Measurements from ENCODE around the gene HBS1L. TPM values are rescaled to one million over a fixed set of nuclear protein-coding genes. Genes with fewer than 3 reads are reported as not detected.

The HBS1L gene
- polyA plus RNA-seq, 3 donors: 16.0 to 48.9 (median 36.3) TPM

GRCh38 chr6:134937426-134937825 is 117.2 kb downstream of the HBS1L start:
- intact Hi-C loops (cut with micrococcal nuclease): loop anchor here (10.0 kb wide), 1 partner anchor 813 kb away; no protein-coding TSS in a partner anchor
- peaks cover 0 to 3% (median 1%) of the 10 kb centered on the region in 3 donors for H3K27me3 Mint-ChIP-seq (ENCODE audit: low read depth in 3 of 3)
- no peaks in the 10 kb centered on the region for H3K36me3 ChIP-seq (replicated peaks in 1 of 2; ENCODE audit: control insufficient read depth in 1 of 2, insufficient read depth in 2 of 2, low read length in 2 of 2)
- H2AFZ ChIP-seq (ENCODE audit: insufficient read depth, low read depth, low read length, poor library complexity, severe bottlenecking): no peak overlapping the region
- H3K27me3 ChIP-seq (ENCODE audit: control insufficient read depth in 2 of 2, insufficient read depth in 2 of 2, low read length in 2 of 2): no peaks in the 10 kb centered on the region
- no peak overlapping the region for H3K27ac ChIP-seq (ENCODE audit: low read depth in 1 of 2, low read length in 2 of 2)
- no peak for DNase-seq
- no peak overlapping the region for H3K4me2 ChIP-seq (replicated peaks; ENCODE audit: extremely low read depth, low read length, poor library complexity, severe bottlenecking)
- H3K36me3 Mint-ChIP-seq: no peaks in the 10 kb centered on the region
- no peak overlapping the region for H3K9ac ChIP-seq (ENCODE audit: insufficient read depth, low read length, poor library complexity, severe bottlenecking)
- H3K9me3 Mint-ChIP-seq: no peaks in the 10 kb centered on the region
- WGBS (ENCODE audit: insufficient coverage): 83% methylated on average over 1 of the region's 5 CpGs
- no peak overlapping the region for H3K4me3 Mint-ChIP-seq
- no peaks in the 10 kb centered on the region for H4K20me1 ChIP-seq (ENCODE audit: insufficient read depth, low read length)
- no peaks in the 10 kb centered on the region for H3K79me2 ChIP-seq (ENCODE audit: insufficient read depth, low read length)
- H3K9me3 ChIP-seq (replicated peaks in 1 of 2; ENCODE audit: control insufficient read depth in 1 of 2, insufficient read depth in 1 of 2, low read length in 2 of 2): no peaks in the 10 kb centered on the region
- no peaks in the 10 kb centered on the region for H3K4me1 Mint-ChIP-seq
- H3K4me1 ChIP-seq (ENCODE audit: control insufficient read depth in 1 of 2, insufficient read depth in 2 of 2, low read length in 2 of 2): no peaks in the 10 kb centered on the region
- no peak overlapping the region for H3K4me3 ChIP-seq (replicated peaks in 1 of 3; ENCODE audit: low read depth in 2 of 3, low read length in 3 of 3)
- TF ChIP-seq, protein P1, sequence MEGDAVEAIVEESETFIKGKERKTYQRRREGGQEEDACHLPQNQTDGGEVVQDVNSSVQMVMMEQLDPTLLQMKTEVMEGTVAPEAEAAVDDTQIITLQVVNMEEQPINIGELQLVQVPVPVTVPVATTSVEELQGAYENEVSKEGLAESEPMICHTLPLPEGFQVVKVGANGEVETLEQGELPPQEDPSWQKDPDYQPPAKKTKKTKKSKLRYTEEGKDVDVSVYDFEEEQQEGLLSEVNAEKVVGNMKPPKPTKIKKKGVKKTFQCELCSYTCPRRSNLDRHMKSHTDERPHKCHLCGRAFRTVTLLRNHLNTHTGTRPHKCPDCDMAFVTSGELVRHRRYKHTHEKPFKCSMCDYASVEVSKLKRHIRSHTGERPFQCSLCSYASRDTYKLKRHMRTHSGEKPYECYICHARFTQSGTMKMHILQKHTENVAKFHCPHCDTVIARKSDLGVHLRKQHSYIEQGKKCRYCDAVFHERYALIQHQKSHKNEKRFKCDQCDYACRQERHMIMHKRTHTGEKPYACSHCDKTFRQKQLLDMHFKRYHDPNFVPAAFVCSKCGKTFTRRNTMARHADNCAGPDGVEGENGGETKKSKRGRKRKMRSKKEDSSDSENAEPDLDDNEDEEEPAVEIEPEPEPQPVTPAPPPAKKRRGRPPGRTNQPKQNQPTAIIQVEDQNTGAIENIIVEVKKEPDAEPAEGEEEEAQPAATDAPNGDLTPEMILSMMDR (IDR thresholded peaks at IDR 0.05): no peak
- no peak overlapping the region for H3K27ac Mint-ChIP-seq

DNA sequence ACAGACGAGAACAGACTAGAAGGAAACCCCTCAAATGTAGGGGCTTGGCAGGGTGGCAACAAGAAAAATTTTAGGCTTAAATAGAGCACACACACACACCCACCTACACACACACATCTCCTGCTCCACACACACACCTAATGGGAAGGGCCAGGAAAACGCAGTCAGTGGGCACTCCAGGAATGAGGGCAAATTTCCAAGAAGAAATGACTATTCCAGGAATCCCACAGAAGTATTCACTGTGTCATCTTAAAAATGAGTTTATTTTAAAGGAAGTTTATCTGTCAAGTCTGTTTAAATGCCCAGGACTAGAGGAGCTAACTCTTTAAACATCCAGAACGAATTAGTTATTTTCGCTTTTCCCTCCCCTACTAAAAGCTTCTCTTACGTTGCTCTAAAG is 117.7 kb downstream of the HBS1L start:
- H3K4me3 Mint-ChIP-seq: no peak overlapping the region
- H3K27me3 ChIP-seq (ENCODE audit: control insufficient read depth in 2 of 2, insufficient read depth in 2 of 2, low read length in 2 of 2): no peaks in the 10 kb centered on the region
- H3K27me3 Mint-ChIP-seq (ENCODE audit: low read depth in 3 of 3): peaks cover 0 to 3% (median 1%) of the 10 kb centered on the region in 3 donors
- no peak overlapping the region for H3K4me2 ChIP-seq (replicated peaks; ENCODE audit: extremely low read depth, low read length, poor library complexity, severe bottlenecking)
- H4K20me1 ChIP-seq (ENCODE audit: insufficient read depth, low read length): no peaks in the 10 kb centered on the region
- H3K27ac Mint-ChIP-seq: no peak overlapping the region
- TF ChIP-seq, protein P1 (IDR thresholded peaks at IDR 0.05): no peak
- intact Hi-C loops (cut with micrococcal nuclease): loop anchor here (10.0 kb wide), 1 partner anchor 812 kb away; no protein-coding TSS in a partner anchor
- WGBS (ENCODE audit: insufficient coverage): no CpG with 5 or more reads among the region's 5 CpGs
- DNase-seq: no peak
- H3K9ac ChIP-seq (ENCODE audit: insufficient read depth, low read length, poor library complexity, severe bottlenecking): no peak overlapping the region
- H3K27ac ChIP-seq (ENCODE audit: low read depth in 1 of 2, low read length in 2 of 2): no peak overlapping the region
- no peak overlapping the region for H2AFZ ChIP-seq (ENCODE audit: insufficient read depth, low read depth, low read length, poor library complexity, severe bottlenecking)
- H3K4me1 Mint-ChIP-seq: no peaks in the 10 kb centered on the region
- H3K36me3 ChIP-seq (replicated peaks in 1 of 2; ENCODE audit: control insufficient read depth in 1 of 2, insufficient read depth in 2 of 2, low read length in 2 of 2): no peaks in the 10 kb centered on the region
- H3K4me1 ChIP-seq (ENCODE audit: control insufficient read depth in 1 of 2, insufficient read depth in 2 of 2, low read length in 2 of 2): no peaks in the 10 kb centered on the region
- H3K4me3 ChIP-seq (replicated peaks in 1 of 3; ENCODE audit: low read depth in 2 of 3, low read length in 3 of 3): no peak overlapping the region
- H3K9me3 ChIP-seq (replicated peaks in 1 of 2; ENCODE audit: control insufficient read depth in 1 of 2, insufficient read depth in 1 of 2, low read length in 2 of 2): no peaks in the 10 kb centered on the region
- H3K36me3 Mint-ChIP-seq: no peaks in the 10 kb centered on the region
- H3K9me3 Mint-ChIP-seq: no peaks in the 10 kb centered on the region
- H3K79me2 ChIP-seq (ENCODE audit: insufficient read depth, low read length): no peaks in the 10 kb centered on the region
